Activated CD8-positive, alpha-beta T cell treated with anti-CD3 and anti-CD28 coated beads for 36 hours (primary cell): Measurements from ENCODE around the gene FAM83D. TPM values are rescaled to one million over a fixed set of nuclear protein-coding genes. Genes with fewer than 3 reads are reported as not detected.

Experiments
- ATAC-seq: fragments of 200-7000 bp; cut with Tn5 transposase; one replicate; pipeline ENCODE4 v1.10.0; 2021; ENCODE audit warnings: mild to moderate bottlenecking, moderate library complexity
- CTCF ChIA-PET: fragments of 350-600 bp; sonication (Branson Sonifier 250); formaldehyde crosslinking; loops from one replicate; lab custom pipeline; 2021; ENCODE audit warnings: antibody characterized with exemption; lab: Charles Lee
- POLR2A ChIA-PET: fragments of 350-600 bp; sonication (Branson Sonifier 250); formaldehyde crosslinking; loops from one replicate; lab custom pipeline; 2021; ENCODE audit warnings: antibody characterized with exemption; lab: Charles Lee
- DNase-seq: peaks from one replicate; pipeline ENCODE4 v3.0.0-alpha.2; 2020
- H3K27ac Mint-ChIP-seq: one replicate; pipeline ENCODE4 v1.8.0; 2021; ENCODE audit warnings: mild to moderate bottlenecking, mixed read lengths
- H3K27me3 Mint-ChIP-seq: one replicate; pipeline ENCODE4 v1.8.0; 2021; ENCODE audit warnings: mixed read lengths
- H3K36me3 Mint-ChIP-seq: one replicate; pipeline ENCODE4 v1.8.0; 2021; ENCODE audit warnings: low read depth, mixed read lengths
- H3K4me1 Mint-ChIP-seq: one replicate; pipeline ENCODE4 v1.8.0; 2021; ENCODE audit warnings: low read depth, mixed read lengths
- H3K4me3 Mint-ChIP-seq: one replicate; pipeline ENCODE4 v1.8.0; 2021; ENCODE audit warnings: mild to moderate bottlenecking, moderate library complexity, mixed read lengths
- H3K9me3 Mint-ChIP-seq: one replicate; pipeline ENCODE4 v1.8.0; 2021; ENCODE audit warnings: mixed read lengths
- intact Hi-C: fragments of 100-400 bp; cut with micrococcal nuclease; formaldehyde crosslinking; loops from one replicate; pipeline ENCODE4 v1.10.0; 2022
- total RNA-seq, 2 experiments: library from RNA; stranded (reverse); gene quantifications; one replicate each; pipeline ENCODE4 v1.2.3, GENCODE V29; 2021
- TF ChIP-seq, protein P1 (sequence below): fragments of 200-600 bp; IDR thresholded peaks from one replicate; pipeline ENCODE4 v1.8.0; 2022; ENCODE audit warnings: antibody characterized with exemption, mild to moderate bottlenecking

The FAM83D gene
- total RNA-seq, 2 experiments from 2014 or later: 12.6 to 13.8 TPM

DNA sequence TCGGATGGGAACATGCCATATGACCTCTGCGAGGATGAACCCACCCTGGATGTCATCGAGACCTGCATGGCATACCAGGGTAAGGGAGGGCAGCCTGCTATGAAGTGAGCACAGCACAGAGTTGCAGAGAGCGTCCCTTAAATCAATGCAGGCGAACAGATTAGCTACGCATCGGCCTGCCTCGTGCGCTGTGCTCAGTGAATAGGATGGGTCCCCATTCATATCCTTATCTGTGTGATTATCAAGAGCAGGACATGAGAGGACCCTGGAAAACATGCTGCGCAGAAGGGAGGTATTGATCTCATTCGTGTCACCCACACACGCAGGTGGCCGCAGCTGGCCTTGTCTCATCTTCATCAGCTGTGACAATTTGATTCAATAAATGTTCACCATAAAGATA lies 25.6 kb upstream of the FAM83D start:
- peaks cover 4% of the 10 kb centered on the region for H3K9me3 Mint-ChIP-seq
- POLR2A ChIA-PET: no interaction called here
- no peak overlapping the region for H3K4me3 Mint-ChIP-seq
- CTCF ChIA-PET: no interaction called here
- ATAC-seq (no peak), DNase-seq (no peak)
- H3K36me3 Mint-ChIP-seq: peaks cover 67% of the 10 kb centered on the region
- intact Hi-C loops: no loop called here
- H3K27ac Mint-ChIP-seq: no peak overlapping the region
- no peaks in the 10 kb centered on the region for H3K27me3 Mint-ChIP-seq
- TF ChIP-seq, protein P1, sequence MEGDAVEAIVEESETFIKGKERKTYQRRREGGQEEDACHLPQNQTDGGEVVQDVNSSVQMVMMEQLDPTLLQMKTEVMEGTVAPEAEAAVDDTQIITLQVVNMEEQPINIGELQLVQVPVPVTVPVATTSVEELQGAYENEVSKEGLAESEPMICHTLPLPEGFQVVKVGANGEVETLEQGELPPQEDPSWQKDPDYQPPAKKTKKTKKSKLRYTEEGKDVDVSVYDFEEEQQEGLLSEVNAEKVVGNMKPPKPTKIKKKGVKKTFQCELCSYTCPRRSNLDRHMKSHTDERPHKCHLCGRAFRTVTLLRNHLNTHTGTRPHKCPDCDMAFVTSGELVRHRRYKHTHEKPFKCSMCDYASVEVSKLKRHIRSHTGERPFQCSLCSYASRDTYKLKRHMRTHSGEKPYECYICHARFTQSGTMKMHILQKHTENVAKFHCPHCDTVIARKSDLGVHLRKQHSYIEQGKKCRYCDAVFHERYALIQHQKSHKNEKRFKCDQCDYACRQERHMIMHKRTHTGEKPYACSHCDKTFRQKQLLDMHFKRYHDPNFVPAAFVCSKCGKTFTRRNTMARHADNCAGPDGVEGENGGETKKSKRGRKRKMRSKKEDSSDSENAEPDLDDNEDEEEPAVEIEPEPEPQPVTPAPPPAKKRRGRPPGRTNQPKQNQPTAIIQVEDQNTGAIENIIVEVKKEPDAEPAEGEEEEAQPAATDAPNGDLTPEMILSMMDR: no peak
- H3K4me1 Mint-ChIP-seq: no peaks in the 10 kb centered on the region

DNA sequence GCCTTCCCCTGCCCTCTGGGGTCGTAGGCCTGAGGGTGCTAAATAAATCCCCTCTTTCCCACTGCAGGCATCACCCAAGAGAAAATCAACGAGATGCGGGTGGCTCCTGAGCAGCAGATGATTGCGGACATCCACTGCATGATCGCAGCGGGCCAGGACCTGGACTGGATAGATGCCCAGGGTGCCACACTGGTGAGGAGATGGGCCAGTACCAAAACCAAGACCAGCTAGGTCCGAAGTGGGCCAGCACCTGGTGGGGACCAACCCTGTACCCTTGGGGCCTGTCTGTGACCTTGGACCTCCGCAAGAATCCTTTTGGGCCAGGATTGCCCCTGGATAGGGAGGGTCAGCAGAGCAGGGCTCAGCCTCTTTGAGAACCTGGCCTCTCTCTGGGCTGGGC lies 23.6 kb upstream of the FAM83D start:
- intact Hi-C loops: no loop called here
- ChIA-PET CTCF (interaction anchor here (1.0 to 1.7 kb wide), 2 partner anchors 10 to 146 kb away, joined by 3 read pairs; no protein-coding TSS in a partner anchor), POLR2A (interaction anchor here (0.8 kb wide), 1 partner anchor 97 kb away, joined by 3 read pairs; the partner anchor contains the start of gene PPP1R16B)
- H3K27ac Mint-ChIP-seq: no peak overlapping the region
- H3K4me1 Mint-ChIP-seq: no peaks in the 10 kb centered on the region
- TF ChIP-seq, protein P1: no peak
- H3K36me3 Mint-ChIP-seq: peaks cover 71% of the 10 kb centered on the region
- H3K27me3 Mint-ChIP-seq: no peaks in the 10 kb centered on the region
- no peak overlapping the region for H3K4me3 Mint-ChIP-seq
- DNase-seq (no peak), ATAC-seq (no peak)
- H3K9me3 Mint-ChIP-seq: peaks cover 4% of the 10 kb centered on the region

DNA sequence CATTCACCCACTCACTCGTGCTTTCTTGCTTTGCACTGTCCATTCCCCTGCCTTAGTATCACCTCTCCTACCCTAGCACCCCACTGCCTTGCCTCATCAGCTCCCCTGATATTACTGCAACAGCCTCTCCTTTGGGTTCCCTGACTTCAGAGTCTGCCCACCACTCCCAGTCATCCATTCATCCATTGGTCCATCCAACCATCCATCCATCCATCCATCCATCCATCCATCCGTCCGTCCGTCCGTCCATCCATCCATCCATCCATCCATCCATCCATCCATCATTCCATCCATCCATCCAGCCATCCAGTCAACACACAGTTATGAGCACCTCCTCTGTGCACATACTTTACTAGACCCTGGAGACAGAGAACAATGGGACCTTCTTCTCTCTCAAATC lies 22.9 kb upstream of the FAM83D start:
- TF ChIP-seq, protein P1: no peak
- H3K27me3 Mint-ChIP-seq: no peaks in the 10 kb centered on the region
- no peaks in the 10 kb centered on the region for H3K4me1 Mint-ChIP-seq
- no peak overlapping the region for H3K4me3 Mint-ChIP-seq
- POLR2A ChIA-PET: interaction anchor here (0.8 kb wide), 1 partner anchor 98 kb away, joined by 3 read pairs; the partner anchor contains the start of gene PPP1R16B
- no peak overlapping the region for H3K27ac Mint-ChIP-seq
- peaks cover 71% of the 10 kb centered on the region for H3K36me3 Mint-ChIP-seq
- ATAC-seq (no peak), DNase-seq (no peak)
- CTCF ChIA-PET: no interaction called here
- intact Hi-C loops: no loop called here
- H3K9me3 Mint-ChIP-seq: peaks cover 4% of the 10 kb centered on the region

DNA sequence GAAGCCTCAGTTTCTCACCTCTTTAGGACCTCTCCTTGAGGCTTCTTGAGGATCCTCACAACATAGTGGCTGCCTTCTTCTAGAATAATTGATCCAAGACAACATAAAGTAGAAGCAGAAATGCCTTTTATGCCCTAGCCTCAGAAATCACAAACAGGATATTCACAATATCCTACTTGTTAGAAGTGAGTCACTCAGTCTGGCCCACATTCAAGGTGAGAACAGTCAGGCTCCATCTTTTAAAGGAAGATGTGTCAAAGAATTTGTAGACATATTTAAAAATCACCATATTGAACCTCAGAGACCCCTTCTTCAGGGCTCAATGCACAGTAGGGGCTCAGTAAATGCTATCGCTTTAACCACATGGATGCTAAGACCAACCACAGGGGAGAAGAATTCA lies 20.8 kb upstream of the FAM83D start:
- Mint-ChIP-seq H3K4me1 (no peaks in the 10 kb centered on the region), H3K9me3 (peaks cover 4% of the 10 kb centered on the region), H3K4me3 (no peak overlapping the region), H3K27ac (no peak overlapping the region), H3K27me3 (no peaks in the 10 kb centered on the region), H3K36me3 (peaks cover 76% of the 10 kb centered on the region)
- ChIA-PET CTCF (interaction anchor here (1.1 kb wide), 1 partner anchor 59 kb away, joined by 3 read pairs; no protein-coding TSS in a partner anchor), POLR2A (no interaction called here)
- ATAC-seq (no peak), DNase-seq (no peak)
- intact Hi-C loops: no loop called here
- TF ChIP-seq, protein P1: no peak

DNA sequence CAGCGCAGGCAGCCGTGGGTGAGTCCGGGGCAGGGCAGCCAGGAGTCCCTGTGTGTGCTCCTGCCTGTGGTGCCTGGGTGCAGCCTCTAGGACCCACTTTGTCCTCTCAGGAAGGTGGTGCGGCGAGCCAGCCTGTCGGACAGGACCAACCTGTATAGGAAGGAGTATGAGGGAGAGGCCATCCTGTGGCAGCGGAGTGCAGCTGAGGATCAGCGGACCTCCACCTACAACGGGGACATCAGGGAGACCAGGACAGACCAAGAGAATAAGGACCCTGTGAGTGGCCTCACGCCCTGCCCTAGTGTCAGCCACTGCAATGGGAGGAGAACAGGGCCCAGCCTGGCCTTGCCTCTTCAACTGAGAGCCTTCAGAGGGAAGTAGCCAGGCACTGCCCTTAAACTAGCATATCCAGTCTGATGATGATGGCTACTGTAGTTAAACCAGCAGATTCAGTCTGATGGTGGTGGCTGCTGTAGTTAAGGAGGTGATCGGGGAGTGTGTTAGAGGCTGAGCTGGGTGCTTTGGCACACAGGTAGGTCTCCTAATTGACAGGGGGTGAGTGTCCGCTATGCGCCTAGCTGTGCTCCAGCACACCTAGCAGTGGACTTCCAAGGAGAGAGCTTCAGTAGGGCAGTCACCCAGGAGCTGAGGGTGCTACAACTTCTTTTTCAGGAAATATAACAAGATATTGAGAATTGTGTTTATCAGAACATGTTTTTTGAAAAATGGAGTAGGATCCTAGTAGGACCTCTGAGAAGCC lies 18.1 kb upstream of the FAM83D start:
- Mint-ChIP-seq H3K4me1 (no peaks in the 10 kb centered on the region), H3K36me3 (peaks cover 60% of the 10 kb centered on the region), H3K27me3 (no peaks in the 10 kb centered on the region), H3K27ac (no peak overlapping the region), H3K9me3 (peaks cover 4% of the 10 kb centered on the region), H3K4me3 (no peak overlapping the region)
- TF ChIP-seq, protein P1: no peak
- ATAC-seq: no peak
- ChIA-PET POLR2A (interaction anchor here (0.8 to 0.9 kb wide), 2 partner anchors 34 to 143 kb away, joined by 3 read pairs; no protein-coding TSS in a partner anchor), CTCF (interaction anchor here (0.7 to 0.9 kb wide), 2 partner anchors 13 to 15 kb away, joined by 3 read pairs; no protein-coding TSS in a partner anchor)
- intact Hi-C loops: no loop called here
- DNase-seq: no peak
